HG03575 (cell line): ENCODE measurements around the gene TRIM38.

Source experiments
- ATAC-seq: cut with Tn5 transposase; IDR thresholded peaks from one replicate; pipeline ENCODE4 v1.9.1; 2021; ENCODE audit not compliant: unreplicated experiment, insufficient number of reproducible peaks, low FRiP score; ENCODE audit errors: extremely low read depth

TRIM38 gene

DNA sequence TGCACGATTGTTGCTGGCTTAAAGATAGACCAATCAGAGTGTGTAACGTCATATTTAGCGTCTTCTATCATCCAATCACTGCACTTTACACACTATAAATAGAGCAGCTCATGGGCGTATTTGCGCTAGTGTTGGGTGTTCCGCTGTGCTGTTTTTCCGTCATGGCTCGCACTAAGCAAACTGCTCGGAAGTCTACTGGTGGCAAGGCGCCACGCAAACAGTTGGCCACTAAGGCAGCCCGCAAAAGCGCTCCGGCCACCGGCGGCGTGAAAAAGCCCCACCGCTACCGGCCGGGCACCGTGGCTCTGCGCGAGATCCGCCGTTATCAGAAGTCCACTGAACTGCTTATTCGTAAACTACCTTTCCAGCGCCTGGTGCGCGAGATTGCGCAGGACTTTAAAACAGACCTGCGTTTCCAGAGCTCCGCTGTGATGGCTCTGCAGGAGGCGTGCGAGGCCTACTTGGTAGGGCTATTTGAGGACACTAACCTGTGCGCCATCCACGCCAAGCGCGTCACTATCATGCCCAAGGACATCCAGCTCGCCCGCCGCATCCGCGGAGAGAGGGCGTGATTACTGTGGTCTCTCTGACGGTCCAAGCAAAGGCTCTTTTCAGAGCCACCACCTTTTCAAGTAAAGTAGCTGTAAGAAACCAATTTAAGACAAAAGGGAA lies 57.9 kb downstream of the TRIM38 start:
- ATAC-seq: peak; percentile 41

DNA sequence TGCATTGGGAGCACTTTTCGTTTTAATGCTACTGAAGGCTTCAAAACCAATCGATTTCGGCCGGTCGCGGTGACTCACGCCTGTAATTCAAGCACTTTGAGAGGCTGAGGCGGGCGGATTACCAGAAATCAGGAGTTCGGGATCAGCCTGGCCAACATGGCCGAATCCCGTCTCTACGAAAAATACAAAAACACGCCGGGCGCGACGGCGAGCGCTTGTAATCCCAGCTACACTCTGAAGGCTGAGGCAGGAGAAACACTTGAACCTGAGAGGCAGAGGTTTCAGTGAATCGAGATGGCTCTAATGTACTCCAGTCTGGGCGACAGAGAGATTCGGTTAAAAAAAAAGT lies 58.4 kb downstream of the TRIM38 start:
- ATAC-seq: no peak

DNA sequence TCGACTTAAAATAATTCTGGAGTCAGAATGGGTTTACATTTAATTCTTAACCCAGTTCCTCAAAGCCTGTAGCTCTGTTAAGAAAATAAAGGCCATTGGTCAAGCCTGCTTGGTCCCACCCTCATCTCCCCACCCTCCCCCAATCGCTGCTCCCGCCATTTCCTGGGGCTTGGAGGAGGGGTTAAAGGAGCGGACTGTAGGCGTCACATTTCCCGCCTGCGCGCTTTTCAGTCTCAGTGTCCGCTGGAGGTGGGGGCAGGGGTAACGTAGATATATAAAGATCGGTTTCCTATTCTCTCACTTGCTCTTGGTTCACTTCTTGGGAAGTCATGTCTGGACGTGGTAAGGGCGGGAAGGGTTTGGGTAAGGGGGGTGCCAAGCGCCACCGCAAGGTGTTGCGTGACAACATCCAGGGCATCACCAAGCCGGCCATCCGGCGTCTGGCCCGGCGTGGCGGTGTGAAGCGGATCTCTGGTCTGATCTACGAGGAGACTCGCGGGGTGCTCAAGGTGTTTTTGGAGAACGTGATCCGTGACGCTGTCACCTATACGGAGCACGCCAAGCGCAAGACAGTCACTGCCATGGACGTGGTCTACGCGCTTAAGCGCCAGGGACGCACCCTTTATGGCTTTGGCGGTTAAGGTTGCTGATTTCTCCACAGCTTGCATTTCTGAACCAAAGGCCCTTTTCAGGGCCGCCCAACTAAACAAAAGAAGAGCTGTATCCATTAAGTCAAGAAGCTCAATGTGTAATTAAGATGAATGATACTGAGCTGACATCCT lies 58.9 kb downstream of the TRIM38 start:
- no peak for ATAC-seq

DNA sequence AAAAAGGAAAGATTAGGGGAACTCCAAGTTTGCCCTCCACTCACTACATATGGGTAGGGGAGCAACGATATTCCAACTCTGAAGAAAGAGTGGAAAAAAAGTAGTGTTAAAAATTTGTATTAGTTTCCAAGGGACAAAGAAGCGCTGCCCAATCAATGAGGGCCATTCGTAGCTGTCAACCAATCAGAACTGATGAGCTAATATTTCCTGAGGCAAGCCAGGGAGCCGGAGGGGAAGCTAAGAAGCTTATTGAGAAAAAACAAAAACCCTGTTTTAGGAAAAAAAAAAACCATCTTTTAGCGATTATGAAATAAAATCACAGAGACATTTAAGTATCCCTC lies 59.5 kb downstream of the TRIM38 start:
- ATAC-seq: no peak

DNA sequence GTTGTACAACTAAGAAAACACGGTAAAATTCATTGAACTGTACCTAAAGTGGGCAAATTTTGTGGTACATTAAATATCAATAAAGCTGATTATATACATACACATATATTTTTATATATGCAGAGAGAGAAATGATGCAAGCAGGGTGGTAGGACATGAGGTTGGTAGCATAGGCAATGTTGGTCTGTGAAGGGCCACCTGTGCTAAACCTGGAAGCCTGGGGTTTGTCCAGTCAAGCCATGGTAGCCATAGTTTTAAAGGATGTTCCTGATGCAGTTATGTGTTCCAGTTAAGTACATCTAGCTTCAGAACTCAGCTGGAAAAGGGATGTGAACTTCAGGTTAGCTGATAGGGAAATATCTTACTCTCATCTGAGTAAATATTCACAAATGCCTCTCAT lies 60.1 kb downstream of the TRIM38 start:
- ATAC-seq: no peak

DNA sequence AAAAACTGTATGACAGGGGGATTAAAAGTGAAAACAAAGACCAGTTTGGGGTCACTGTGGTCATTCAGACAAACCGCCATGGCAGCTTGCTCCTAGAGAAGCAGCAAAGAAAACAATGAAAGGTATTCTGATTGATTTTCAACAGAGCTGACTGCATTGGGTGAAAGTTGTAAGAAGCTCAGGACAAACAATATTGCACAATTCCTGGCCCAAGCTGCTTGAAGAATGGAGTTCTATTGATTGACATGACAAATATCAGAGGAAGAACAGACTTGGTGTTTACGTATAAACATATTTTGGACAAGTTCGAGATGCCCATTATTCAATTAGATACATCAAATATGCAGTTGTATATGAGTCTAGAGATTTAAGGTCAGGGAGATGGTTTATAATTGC lies 62.0 kb downstream of the TRIM38 start:
- no peak for ATAC-seq

DNA sequence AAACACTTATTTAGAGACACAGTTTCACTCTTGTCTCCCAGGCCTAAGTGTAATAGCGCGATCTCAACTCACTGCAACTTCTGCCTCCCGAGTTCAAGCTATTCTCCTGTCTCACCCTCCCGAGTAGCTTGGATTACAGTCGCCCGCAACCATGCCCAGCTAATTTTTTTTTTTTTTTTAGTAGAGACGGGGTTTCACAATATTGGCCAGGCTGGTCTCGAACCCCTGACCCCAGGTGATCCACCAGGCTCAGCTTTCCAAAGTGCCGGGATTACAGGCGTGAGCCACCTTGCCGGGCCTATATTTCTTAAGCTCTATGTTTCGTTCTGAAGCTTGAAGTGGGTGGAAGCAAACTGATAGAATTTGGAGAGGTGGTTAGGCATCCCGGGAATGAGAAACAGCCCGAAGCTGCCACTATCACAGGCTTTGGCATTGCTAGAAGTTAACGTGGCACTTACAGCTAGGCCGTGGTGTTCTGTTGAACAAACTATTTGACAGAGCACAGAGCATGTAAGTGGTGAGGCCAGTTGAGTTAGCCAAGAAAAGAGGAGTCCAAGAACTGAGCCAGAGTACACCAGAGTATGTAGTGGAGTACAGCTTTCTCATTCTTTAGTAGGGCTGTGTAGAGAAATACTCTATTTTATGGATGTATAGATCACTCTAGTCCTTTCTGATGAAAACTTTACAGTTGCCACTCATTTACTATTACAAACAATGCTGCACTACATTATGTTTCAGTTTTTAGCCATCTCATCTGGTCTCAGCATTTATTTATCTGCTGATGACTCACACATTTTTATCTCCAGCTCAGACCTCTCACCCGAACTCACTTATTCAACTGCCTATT lies 62.7 kb downstream of the TRIM38 start:
- no peak for ATAC-seq

DNA sequence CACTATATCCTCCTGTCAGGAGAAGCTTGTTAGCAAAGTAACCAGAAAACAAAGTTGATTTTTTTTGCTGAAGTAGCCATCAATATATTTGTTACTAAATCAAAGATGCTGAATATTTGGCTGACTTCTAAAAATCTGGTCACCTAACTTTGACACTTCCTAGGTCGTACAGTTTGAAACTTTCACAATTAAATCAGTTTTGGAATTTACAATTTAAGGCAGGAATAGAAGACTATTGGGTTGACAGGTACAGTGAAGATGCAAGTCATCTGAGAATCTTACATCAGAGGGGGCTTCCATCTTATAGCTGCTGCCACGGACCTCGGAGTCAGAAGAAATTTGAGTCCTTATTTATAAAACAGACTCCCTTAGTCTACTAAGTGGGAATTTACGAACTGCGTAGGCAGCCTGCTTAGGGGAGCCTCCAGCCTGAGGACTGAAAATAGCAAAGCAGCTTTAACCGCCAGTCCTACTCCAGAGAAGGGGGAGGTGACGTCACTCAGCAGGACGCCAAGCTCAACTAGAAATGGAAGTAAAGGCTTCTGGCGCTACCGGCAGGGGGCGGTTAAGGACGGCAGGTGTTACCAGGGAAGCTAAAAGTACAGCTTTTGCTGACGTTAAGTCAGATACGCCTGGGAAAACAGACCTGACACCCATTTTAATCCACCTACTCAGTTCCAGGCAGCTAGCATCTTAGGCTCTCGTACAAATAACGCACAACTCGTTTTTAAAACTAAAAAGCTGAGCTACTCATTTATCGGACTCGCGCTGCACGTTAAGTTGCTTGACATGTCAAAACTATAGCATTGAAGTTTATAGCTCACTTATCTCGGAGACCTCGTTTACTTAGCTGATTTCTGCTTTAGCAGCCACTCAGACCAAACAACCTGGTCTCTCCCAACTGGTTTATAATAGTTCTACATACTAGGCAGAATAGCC lies 63.6 kb downstream of the TRIM38 start:
- no peak for ATAC-seq

DNA sequence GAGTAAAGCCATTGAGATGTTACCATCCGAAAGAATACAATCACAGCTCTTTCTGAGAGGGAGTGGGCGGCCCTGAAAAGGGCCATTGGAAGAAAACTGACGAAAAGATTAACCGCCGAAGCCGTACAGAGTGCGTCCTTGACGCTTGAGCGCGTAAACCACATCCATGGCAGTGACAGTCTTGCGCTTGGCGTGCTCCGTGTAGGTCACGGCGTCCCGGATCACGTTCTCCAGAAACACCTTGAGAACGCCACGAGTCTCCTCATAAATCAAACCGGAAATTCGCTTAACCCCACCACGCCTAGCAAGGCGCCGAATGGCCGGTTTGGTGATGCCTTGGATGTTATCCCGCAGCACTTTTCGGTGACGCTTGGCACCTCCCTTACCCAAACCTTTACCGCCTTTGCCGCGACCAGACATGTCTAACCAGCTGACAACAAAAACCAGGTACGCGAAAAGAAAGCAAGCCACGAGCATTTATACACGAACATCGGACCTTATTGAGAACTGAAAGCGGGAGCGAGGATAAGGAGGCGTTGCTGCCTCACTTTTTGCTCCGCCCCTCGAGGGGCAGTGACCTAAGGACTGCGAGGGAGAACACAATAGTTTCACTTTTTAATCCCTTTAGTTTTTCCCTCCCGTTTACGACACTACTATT lies 64.4 kb downstream of the TRIM38 start:
- ATAC-seq: no peak

DNA sequence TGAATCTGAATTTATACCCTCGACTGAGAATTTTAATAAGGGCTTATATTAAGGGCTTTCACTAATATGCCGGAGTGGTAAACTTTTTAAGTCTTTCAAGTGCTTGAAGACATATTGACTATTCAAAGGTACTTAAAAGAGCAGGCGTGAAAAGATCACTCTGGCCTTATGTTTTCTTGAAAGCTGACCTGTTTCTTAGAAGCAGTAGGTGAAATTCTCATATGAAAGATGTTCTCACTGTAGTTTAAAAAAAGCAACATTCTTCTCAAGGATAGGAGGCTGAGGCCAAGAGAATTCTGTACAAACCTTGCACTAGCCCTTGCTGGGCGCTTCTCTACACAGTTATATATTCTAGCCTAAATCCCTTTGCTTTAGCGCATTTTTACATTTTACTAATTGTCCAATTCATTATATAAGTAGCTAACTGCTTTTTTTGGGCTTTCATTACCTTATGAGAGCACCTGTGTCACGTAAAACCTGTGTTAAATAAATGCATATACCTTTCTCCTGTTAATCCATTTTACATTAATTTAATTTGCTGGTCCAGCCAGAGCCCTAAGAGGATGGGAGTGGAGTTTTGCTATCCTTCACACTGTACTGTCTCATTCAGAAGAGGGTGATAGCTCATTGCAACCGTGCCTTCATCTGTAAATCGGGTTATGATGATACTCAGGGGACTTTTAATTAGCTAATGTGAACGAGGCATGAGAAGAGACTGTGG lies 65.0 kb downstream of the TRIM38 start:
- ATAC-seq: no peak

DNA sequence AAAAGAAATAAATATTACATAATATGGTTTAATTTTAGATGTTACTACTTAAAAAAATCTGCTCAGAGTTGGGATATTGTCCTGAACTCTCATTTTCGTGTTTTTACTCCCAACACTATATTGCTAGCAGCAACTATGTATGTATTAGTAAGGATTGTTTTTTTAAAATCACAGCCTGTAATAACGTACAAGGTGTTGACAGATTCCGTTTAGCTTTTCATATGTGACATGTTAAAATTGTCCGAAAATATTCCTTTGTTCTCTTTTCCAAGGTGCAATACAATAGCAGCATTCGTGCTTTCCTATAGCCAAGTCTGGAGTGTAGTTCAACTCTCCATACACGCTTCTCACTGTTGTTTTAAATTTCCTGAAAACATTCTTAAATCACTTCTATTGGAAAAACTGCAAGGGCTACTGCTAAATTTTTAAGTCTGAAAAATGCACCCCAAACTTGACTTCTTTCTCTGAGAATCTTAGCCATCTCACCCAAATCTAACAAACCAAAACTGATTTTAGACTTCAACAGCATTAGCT lies 65.7 kb downstream of the TRIM38 start:
- ATAC-seq: no peak

DNA sequence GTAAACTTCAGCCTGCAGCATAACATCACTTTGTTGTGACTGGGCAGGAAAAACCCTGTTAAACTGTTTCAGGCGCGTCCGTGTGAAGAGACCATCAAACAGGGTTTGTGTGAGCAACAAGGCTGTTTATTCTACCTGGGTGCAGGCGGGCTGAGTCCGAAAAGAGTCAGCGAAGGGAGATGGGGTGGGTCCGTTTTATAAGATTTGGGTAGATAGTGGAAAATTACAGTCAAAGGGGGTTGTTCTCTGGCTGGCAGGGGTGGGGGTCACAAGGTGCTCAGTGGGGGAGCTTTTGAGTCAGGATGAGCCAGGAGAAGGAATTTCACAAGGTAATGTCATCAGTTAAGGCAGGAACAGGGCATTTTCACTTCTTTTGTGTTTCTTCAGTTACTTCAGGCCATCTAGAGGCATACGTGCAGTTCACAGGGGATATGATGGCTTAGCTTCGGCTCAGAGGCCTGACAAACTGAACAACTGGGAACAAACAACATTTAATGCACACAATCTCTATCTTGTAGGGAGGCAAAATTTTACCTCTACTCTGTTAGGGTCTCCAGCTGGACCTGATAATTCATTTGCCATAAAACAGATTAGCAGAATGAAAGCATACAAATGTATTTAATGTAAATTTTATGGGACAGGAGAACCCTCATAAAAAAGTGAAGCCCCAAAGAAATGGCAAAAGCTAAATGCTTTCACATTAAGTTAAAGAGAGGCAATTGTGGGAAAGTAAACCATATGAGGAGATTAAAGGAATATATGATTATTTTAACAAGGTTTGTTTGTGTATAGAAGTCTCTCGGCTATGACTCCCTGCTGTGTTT lies 66.4 kb downstream of the TRIM38 start:
- ATAC-seq: no peak

DNA sequence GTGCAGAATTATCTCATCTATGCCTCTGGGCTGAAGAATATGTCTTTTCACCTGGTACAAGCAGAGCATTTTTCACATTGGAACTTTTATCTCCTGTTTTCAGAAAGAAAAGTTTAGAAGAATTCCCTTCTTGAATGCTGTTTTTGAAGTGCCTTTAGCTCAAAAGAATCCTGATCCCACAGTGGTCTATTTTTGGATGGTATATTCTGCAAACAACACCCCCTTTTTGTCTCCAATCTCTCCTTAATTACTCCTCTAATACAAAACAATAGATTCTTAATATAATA lies 66.9 kb downstream of the TRIM38 start:
- no peak for ATAC-seq

DNA sequence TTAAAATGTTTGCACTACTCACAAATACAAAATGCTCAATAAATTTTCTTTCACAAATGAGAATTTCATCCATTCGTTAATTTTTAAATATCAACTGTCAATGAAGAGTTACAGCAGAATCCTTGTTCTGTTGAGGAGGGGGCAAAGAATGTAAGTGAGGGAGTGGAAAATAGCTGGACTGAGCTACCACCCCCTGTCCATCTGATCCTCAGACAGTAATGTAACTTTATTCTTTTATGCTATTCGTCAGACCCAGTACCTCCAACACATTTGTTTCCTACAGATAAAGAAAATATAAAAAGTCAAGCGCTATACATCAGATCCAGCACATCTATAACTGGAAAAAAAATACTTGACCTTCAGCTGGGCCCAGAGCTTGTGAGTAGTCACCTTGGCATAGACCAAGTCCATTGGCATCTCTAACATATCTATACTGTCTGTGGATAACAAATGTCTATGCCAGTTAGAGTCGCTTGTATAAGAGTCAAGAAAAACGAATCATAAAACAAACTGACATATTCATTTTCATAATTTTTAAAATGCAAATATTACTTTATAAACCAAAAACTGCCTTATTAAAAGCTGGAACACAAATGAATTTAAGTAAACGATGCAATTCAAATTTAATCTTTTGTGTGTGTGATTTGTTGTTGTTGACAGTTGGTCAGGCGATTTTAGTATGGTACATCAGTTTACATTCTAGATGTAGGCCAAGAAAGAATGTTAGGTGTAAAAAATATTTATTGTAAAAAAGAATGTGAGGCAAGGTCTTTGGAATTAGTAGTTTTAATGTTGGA lies 67.5 kb downstream of the TRIM38 start:
- no peak for ATAC-seq

DNA sequence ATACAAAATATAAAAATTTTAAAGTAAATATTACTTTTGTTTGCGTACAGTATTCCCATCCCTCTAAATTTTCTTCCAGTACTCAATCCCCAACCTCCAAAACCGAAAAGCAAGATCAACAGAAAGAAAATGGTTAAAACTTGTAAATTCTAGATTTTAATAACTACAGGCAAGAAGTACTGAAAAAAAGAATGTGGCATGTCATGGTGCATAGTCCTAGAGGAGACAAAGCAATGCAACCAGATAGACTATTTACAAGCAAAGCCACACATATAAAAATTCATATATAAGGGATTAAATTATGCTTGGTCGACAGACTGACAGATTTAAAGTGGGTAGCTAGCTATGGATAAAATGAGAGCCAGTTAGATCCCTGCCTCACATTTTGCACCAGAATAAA lies 68.1 kb downstream of the TRIM38 start:
- ATAC-seq: no peak

DNA sequence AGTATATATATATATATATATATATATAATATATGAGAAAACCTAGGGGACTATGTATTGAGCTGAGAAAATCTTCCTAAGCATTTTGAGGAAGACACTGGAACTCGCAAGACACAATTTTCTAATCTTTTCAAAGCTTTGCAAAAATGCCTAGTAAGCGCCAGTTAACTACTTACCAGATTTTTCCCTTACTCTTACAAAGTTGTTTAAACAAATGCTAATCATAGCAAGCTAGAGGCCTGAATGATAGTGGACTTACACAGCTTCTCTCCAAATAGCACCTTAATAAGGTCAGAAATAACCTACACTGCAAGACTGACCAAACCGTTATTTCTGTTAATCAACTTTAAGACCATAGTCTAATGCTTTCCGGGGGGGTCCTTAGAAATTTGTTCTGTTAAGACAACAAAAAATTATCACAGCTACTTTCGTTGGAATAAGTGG lies 68.6 kb downstream of the TRIM38 start:
- ATAC-seq: no peak
